RPMI7951 (cell line): ENCODE measurements around the gene TXNDC17. TPM values are rescaled to one million over a fixed set of nuclear protein-coding genes. Genes with fewer than 3 reads are reported as not detected.
"Not testable (repeated sequence)": the region's sequence is repeated elsewhere in the genome, so short reads cannot be mapped to it uniquely, and the experiment has no call there.

ENCODE experiments used
- DNase-seq: peaks from one replicate; pipeline ENCODE4 v3.0.0-alpha.2; 2012; ENCODE audit warnings: low read depth
- total RNA-seq: library from RNA; depleted of rRNA; stranded (reverse); fragments of >200 nt; shearing (Covaris generic); gene quantifications from 2 replicates; pipeline ENCODE4 v1.2.3, GENCODE V29; 2014; rRNA removed

The TXNDC17 gene
- total RNA-seq, 1 experiment from 2014 or later = 231 TPM

GRCh38 chr17:6683081-6683684, 42.3 kb downstream of the TXNDC17 start:
- DNase-seq = no peak

- no peak for DNase-seq
Observed at GRCh38 chr17:6683730-6684459, 43.0 kb downstream of the TXNDC17 start.

- no peak for DNase-seq
Observed at GRCh38 chr17:6684460-6684783, 43.6 kb downstream of the TXNDC17 start.

- no peak for DNase-seq
Observed at GRCh38 chr17:6684881-6685767, 44.3 kb downstream of the TXNDC17 start.

GRCh38 chr17:6686026-6686425, 45.2 kb downstream of the TXNDC17 start:
- DNase-seq = no peak

GRCh38 chr17:6688944-6689343, 48.1 kb downstream of the TXNDC17 start:
- no peak for DNase-seq

GRCh38 chr17:6690641-6691040, 49.8 kb downstream of the TXNDC17 start:
- no peak for DNase-seq

- no peak for DNase-seq
Observed at GRCh38 chr17:6691546-6691945, 50.7 kb downstream of the TXNDC17 start.

GRCh38 chr17:6691958-6692357, 51.1 kb downstream of the TXNDC17 start:
- DNase-seq = not testable (repeated sequence)

Other genes with a start within 250 kb of the TXNDC17 start
- not detected in 2 replicates for gene AIPL1, start 205.9 kb upstream of the TXNDC17 start, total RNA-seq
- gene PIMREG, start 196.6 kb upstream of the TXNDC17 start, total RNA-seq = 82.8 and 94.7 TPM in 2 replicates
- gene PITPNM3, start 84.5 kb upstream of the TXNDC17 start, total RNA-seq = 0.10 and 0.12 TPM in 2 replicates
- gene KIAA0753, start 349 bp upstream of the TXNDC17 start, total RNA-seq = 8.7 and 10.8 TPM in 2 replicates
- gene MED31, start 10.5 kb downstream of the TXNDC17 start, total RNA-seq = 20.3 and 24.5 TPM in 2 replicates
- 0.12 and 0.39 TPM in 2 replicates for gene C17orf100, start 10.7 kb downstream of the TXNDC17 start, total RNA-seq
- gene SLC13A5, start 72.3 kb downstream of the TXNDC17 start, total RNA-seq = not detected in 2 replicates
- 18.0 and 28.1 TPM in 2 replicates for gene XAF1, start 115.0 kb downstream of the TXNDC17 start, total RNA-seq
- gene FBXO39, start 135.2 kb downstream of the TXNDC17 start, total RNA-seq = not detected in 2 replicates
- gene TEKT1, start 190.7 kb downstream of the TXNDC17 start, total RNA-seq = not detected in 2 replicates